Measurements from ENCODE around the gene RB1.

- TF ChIP-seq EGR1 (IDR thresholded peaks at IDR 0.05; ENCODE audit: low read depth) (no peak), ZFX (IDR thresholded peaks at IDR 0.05) (no peak), CTCF (IDR thresholded peaks at IDR 0.05 in 2 of 3, conservative IDR thresholded peaks at IDR 0.05 in 1 of 3; ENCODE audit: borderline replicate concordance in 1 of 3, insufficient read depth in 1 of 3, low read depth in 2 of 3, low read length in 2 of 3) (no peak), JUND (IDR thresholded peaks at IDR 0.05) (no peak), ZBTB33 (IDR thresholded peaks at IDR 0.05; ENCODE audit: extremely low read depth, insufficient replicate concordance, low read length) (no peak), EZH2 (IDR thresholded peaks at IDR 0.05) (no peak), POLR2A (IDR thresholded peaks at IDR 0.05; ENCODE audit: borderline replicate concordance, extremely low read depth, insufficient read depth, insufficient read length) (no peak)
Observed at GRCh38 chr13:48510698-48511097, 207.1 kb downstream of the RB1 start.
